ENCODE measurements around the gene HSD17B13.

DNA sequence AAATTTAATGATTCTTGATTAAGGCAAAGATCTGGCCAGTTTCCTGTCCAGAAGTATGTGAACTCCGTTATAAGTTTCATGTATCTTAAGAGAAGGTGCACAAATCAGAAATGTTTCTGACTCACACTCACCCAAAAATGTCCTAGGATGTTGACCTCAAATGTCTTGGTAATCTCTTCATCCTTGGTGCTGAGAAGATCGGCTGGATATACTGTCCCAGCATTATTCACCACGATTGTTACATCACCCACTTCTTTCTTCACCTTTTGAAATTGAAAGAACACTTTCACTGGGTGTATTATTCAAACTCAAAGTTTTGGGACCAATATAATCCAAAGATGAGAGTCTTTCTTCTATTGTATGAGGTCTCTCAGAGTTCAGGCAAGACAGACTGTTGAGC lies 5.7 kb downstream of the HSD17B13 start:
- TF ChIP-seq POLR2A (IDR thresholded peaks at IDR 0.05) (no peak), CTCF (IDR thresholded peaks at IDR 0.05) (no peak)

Data from suprapubic skin (tissue), 3 donors.